Activated naive CD4-positive, alpha-beta T cell treated with anti-CD3 and anti-CD28 coated beads, Interleukin-2, amount 50 U/mL, for 72 hours (primary cell): Measurements from ENCODE around the gene NMNAT2. TPM values are rescaled to one million over a fixed set of nuclear protein-coding genes. Genes with fewer than 3 reads are reported as not detected.
"Not testable (repeated sequence)": the region's sequence is repeated elsewhere in the genome, so short reads cannot be mapped to it uniquely, and the experiment has no call there.

Source experiments
- ATAC-seq, 2 donors: fragments of 150-1000 bp; cut with Tn5 transposase; 2 replicates each; pipeline ENCODE4 v1.10.0; 2021; ENCODE audit warnings: mild to moderate bottlenecking in 2 of 2, moderate library complexity in 2 of 2
- DNase-seq, 2 donors: peaks; one replicate each; pipeline ENCODE4 v3.0.0; 2021 to 2022; ENCODE audit warnings: low spot score in 2 of 2
- H3K27ac Mint-ChIP-seq, 2 donors: one replicate each; pipeline ENCODE4 v1.8.0; 2022; ENCODE audit warnings: mild to moderate bottlenecking in 2 of 2, mixed read lengths in 2 of 2
- H3K36me3 Mint-ChIP-seq, 2 donors: one replicate each; pipeline ENCODE4 v1.8.0; 2022; ENCODE audit warnings: mixed read lengths in 2 of 2
- H3K9me3 Mint-ChIP-seq, 2 donors: one replicate each; pipeline ENCODE4 v1.8.0; 2022; ENCODE audit warnings: mixed read lengths in 2 of 2
- total RNA-seq, 2 donors: library from RNA; stranded (reverse); gene quantifications; one replicate each; pipeline ENCODE4 v1.2.3, GENCODE V29; 2022

NMNAT2 gene
- total RNA-seq, 2 donors from 2014 or later, result not detected

DNA sequence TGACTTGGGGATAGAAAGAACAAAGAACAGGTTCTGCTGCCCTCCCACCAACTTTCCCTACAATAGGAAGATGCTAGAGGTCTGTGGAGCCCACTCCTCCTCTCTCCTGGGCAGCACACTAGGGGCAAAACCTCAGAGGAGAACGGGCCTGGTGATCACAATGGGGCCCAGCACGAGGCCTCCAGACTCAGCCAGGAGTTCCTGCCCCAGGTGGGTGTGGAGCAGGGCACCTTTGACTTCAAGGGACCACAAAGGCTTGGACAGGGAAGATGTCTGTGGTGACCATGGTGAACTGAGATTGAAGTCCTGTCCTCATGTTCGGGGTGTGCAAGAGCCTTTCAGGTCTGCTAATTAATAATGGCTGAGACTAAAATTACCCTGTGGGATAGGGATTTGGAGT lies 143.3 kb downstream of the NMNAT2 start:
- H3K9me3 Mint-ChIP-seq, result no peaks in the 10 kb centered on the region
- DNase-seq (no peak), ATAC-seq (no peak)
- no peaks in the 10 kb centered on the region for H3K36me3 Mint-ChIP-seq
- no peak overlapping the region for H3K27ac Mint-ChIP-seq

DNA sequence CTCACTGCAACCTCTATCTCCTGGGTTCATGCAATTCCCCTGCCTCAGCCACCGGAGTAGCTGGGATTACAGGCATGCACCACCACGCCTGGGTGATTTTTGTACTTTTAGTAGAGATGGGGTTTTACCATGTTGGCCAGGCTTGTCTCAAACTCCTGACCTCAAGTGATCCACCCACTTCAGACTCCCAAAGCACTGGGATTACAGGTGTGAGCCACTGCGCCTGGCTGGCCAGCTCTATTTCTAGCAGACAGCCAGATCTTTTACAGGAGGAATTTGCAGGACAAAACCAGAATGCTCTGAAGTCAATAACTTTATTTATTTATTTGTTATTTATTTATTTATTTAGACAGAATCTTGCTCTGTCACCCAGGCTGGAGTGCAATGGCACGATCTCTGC lies 144.2 kb downstream of the NMNAT2 start:
- DNase-seq, H3K9me3 Mint-ChIP-seq, ATAC-seq, H3K36me3 Mint-ChIP-seq, H3K27ac Mint-ChIP-seq: not testable (repeated sequence)

DNA sequence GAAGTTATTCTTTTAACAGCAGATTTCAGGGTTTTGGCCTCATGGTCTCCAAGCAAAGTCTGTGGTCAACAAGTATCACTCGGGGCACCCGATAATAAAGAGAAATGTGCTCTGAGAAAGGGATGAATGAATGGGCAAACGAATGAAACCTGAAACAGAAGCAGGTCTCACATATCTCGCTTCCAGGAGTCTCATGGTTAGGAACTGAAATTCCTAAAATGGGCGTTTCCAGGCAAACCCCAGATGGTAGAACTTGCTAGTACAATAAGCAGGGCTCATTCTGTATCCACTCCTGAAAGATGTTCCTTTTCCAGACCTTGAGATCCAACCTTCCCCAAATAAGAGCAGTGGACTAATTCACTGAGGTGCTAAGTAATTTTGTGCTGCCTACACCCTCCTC lies 144.9 kb downstream of the NMNAT2 start:
- no peak overlapping the region for H3K27ac Mint-ChIP-seq
- ATAC-seq, result no peak
- no peak for DNase-seq
- no peaks in the 10 kb centered on the region for H3K36me3 Mint-ChIP-seq
- H3K9me3 Mint-ChIP-seq, result no peaks in the 10 kb centered on the region

DNA sequence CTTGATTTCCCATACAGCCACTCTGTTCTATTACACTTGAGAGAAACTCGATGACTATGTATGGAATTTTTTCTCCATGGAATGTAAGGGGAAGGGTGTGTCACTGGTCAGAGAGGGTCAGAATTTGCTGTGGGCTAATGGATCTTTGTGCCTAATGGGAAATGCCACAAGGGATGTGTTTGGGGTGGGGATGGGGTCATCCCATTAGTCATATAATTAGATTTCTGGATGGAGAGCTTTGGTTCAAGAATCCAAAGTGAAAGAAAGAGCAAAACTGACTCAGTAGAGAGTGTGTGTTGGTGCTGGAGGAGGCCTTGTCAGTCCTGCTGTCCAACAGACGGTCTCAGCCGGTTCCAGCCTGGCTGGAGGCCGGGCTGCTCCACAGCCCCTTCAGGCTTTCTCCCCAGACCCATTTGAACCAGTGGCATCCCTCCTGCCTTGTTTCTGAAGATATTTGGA lies 145.8 kb downstream of the NMNAT2 start:
- no peaks in the 10 kb centered on the region for H3K36me3 Mint-ChIP-seq

DNA sequence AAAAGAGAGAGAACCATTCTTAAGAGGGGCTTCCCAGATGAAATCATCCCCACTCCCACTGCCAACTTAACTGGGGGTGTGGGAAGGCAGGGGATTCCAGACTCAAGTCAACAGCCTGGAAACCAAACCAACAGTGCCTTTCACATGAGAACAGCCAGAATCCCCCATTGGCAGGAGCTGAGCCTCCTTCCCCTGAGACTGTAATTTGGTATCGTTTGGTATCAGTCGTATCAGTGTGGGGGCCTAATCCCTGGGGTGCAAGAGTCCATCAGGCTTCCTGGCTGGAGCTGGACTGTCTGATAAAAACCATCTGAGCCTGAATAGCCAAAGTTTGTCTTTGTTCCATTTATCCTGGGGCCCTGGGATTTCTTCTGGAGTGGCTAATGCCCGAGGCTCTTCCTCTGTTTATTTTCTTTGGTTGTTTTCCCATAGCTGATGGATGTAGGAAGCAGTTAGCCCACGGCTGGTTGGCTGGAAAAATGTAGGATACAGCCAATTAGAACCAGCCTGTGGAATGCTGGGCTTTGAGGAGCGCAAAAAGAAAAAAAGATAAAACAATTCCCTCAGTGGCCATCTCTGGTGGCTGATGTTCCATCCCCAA lies 147.5 kb downstream of the NMNAT2 start:
- DNase-seq (no peak), ATAC-seq (no peak)
- H3K36me3 Mint-ChIP-seq, result no peaks in the 10 kb centered on the region
- no peak overlapping the region for H3K27ac Mint-ChIP-seq
- no peaks in the 10 kb centered on the region for H3K9me3 Mint-ChIP-seq

More for the DNA sequence above, 145.8 kb downstream of the NMNAT2 start:
- no peak for ATAC-seq
- DNase-seq, result no peak
- Mint-ChIP-seq H3K27ac (no peak overlapping the region), H3K9me3 (no peaks in the 10 kb centered on the region)

DNA sequence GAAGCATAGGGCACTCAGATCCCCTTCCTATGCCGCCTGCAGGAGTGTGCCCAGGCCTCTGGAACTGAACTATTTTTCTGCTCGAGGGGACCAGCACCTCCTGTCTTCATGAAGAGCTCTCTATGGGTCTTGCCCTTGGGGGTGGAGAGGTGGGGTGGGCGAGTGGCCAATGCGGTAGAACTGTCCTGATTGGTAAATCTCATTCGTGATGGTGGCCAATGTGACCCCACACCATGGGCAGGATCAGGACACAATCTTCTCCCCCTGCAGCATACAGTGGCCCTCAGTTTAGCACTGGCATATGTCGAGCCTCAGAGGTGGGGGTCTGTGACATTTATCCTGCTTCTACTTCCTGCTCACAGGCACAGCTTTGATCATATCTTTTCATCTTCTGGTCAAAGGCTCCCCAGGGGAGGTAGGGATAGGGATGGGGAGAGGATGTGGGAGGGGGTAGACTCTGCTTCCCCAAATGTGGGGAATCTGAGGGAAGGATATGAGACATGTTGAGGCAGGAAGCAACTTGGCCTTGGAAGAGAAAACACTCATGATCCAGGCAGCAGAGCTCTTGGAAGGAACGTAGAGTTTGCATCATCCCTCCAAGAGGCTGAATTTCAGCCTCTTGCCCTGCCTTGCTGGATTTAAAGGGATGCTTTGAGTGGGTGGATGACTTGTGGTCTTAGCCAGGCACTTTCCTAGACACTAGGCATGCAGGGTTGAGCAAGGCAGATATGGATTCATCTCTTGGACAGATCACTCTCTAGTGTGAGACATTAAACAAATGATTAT lies 150.3 kb downstream of the NMNAT2 start:
- Mint-ChIP-seq H3K9me3 (no peaks in the 10 kb centered on the region), H3K36me3 (no peaks in the 10 kb centered on the region), H3K27ac (no peak overlapping the region)
- ATAC-seq, result no peak
- DNase-seq, result no peak

DNA sequence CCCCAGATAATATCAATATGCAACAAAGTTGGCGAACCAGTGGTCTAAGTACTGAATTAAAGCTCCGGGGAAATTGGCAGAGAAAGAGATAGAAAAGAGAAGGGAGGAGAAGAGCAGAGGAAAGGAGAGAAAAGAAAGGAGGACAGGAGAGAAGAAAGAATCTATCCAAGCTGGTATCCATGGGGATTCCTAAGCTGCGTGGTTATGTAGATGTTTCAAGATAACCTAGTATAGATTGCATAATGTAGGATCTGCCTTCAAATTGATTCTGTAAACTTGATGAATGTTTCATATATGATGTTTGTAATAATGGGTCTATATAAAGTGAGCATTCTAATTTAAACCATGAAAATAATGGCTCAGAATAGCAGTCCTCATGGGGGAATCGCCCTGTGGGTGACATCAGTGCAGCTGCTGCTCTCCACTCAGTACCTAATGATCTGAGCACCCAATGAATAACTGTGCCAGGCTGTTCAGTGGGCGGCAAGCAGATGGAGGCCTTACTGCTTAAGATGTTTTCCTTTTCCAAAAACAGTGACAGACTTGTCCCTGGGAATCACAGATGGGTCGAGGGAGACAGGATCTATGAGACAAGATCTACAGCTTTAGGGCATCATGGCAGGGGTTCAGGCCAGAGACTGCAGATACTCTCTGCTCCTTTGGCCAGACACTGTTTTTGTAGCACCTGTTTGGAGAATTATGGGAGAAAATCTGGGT lies 154.1 kb downstream of the NMNAT2 start:
- Mint-ChIP-seq H3K36me3 (no peaks in the 10 kb centered on the region), H3K27ac (no peak overlapping the region), H3K9me3 (no peaks in the 10 kb centered on the region)
- ATAC-seq (no peak), DNase-seq (no peak)

DNA sequence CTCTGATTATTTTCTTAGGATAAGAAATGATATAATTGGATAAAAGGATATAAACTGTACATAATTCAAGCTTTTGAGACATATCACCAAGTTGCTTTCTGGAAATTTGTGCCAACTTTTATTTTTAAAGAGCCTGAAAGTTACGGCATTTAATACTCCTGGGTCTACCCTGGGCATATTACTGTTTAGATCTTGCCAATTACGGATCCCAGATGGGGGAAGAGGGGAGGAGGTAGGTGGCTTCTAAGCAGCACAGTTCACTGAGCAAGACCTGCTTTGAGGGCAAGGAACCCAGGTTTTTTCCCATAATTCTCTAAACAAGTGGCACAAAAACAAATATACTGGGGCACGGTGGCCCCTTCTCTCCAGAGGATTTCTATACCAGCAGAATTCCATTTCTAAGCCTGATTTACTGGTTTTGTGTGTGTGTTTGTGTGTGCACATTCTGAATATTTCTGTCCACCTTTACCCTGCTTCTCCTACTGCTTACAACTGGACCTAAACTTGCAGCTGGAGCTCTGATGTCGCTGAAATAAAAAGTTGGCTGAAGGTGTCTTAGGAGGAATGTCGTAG lies 155.5 kb downstream of the NMNAT2 start:
- no peaks in the 10 kb centered on the region for H3K36me3 Mint-ChIP-seq
- no peak overlapping the region for H3K27ac Mint-ChIP-seq
- H3K9me3 Mint-ChIP-seq, result no peaks in the 10 kb centered on the region

DNA sequence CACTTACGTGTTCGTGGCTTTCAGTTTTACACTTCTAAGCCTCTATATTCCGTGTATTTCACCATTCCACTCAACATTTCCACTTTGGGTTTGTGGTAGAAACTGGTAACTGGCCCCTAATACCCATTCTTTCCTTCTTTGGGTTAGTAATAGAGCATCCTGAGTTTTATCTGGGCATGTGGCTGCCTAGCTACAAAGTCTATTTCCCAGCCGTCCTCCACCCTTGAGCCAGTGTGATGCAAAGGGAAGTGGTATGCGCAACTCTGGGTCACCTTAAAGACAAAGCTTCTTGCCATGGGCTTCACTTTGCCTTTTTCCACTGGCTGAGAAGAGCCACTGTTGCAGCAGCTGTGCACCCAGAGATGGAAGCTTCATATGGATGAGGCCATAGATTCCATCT lies 158.3 kb downstream of the NMNAT2 start:
- DNase-seq (no peak), ATAC-seq (no peak)
- H3K36me3 Mint-ChIP-seq, result no peaks in the 10 kb centered on the region
- no peaks in the 10 kb centered on the region for H3K9me3 Mint-ChIP-seq
- H3K27ac Mint-ChIP-seq, result no peak overlapping the region

More for the DNA sequence above, 155.5 kb downstream of the NMNAT2 start:
- DNase-seq, result no peak
- ATAC-seq, result no peak

DNA sequence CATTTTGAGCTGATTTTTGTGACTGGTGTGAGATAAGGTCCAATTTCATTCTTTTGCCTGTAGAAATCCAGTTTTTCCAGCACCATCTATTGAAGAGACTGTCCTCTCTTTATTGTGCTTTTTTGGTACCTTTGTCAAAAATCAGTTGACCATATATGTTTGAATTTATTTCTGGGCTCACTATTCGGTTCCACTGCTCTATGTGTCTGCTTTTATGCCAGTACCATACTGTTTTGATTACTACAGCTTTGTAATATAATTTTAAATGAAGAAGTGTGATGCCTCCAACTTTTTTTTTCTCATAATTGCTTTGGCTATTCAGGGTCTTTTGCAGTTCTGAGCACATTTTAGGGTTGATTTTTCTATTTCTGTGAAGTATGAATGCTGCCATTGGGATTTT lies 163.1 kb downstream of the NMNAT2 start:
- H3K9me3 Mint-ChIP-seq, result no peaks in the 10 kb centered on the region
- H3K36me3 Mint-ChIP-seq, result no peaks in the 10 kb centered on the region
- ATAC-seq, result no peak
- no peak overlapping the region for H3K27ac Mint-ChIP-seq
- DNase-seq, result no peak

DNA sequence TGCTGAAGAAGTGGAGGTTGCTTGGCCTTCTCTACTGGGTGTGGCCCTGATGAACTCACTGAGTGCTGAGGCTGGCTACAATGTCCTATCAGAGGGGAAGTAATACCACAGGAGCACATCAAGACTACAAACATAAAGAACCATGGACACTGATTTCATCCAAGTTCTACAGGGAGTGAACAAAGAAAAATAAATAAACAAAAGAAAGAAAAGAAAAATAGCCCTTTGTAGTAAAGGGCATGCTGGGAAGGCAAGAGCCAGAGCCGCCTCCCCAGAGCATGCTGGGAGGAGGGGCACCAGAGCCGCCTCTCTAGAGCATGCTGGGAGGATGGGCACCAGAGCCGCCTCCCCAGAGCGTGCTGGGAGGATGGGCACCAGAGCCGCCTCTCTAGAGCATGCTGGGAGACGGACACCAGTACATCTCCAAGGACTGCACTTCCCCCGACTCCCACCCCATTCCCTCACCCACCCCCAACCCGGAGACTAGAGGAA lies 166.2 kb downstream of the NMNAT2 start:
- no peak overlapping the region for H3K27ac Mint-ChIP-seq
- DNase-seq (no peak), ATAC-seq (no peak)
- H3K36me3 Mint-ChIP-seq, result no peaks in the 10 kb centered on the region
- H3K9me3 Mint-ChIP-seq, result no peaks in the 10 kb centered on the region

DNA sequence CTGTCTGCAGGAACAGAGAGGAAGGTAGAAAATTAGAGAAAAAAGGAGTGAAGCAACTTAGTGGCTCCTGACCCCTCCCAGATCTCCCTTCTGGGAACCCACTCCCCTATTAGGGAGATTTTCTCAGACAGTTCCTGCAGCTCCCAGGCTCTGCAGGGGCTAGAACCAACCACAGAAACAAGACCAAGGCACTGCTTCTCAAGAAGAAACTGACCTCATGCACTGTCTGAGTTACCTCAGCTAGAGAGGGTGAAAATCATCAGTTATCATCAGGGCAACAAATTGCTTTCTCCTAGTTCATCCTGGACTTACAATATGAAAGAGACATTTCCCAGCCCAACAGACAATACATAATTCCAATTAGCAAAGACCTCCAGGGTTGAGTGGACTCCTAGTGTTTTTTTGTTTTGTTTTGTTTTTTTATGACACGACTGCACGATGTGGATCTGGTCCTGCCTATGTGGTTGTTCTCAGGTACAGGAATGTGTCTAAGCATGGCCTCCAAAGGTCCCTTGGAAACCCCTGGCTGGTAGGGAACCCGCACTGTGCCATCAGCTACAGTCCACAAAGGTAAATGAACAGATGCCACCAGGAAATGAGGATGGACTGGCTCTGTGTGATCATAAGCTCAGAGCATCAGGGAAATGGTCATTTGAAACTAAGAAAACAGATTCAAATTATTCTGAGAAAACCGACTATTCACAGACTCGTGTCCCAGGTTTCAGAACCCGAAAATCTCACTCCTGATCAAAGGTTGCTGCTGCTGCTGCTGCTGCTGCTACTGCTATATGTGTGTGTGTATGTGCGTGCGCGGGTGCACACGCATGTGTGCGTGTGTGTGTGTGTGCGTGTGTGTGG lies 166.8 kb downstream of the NMNAT2 start:
- Mint-ChIP-seq H3K27ac (no peak overlapping the region), H3K9me3 (no peaks in the 10 kb centered on the region), H3K36me3 (no peaks in the 10 kb centered on the region)
- DNase-seq (no peak), ATAC-seq (no peak)

DNA sequence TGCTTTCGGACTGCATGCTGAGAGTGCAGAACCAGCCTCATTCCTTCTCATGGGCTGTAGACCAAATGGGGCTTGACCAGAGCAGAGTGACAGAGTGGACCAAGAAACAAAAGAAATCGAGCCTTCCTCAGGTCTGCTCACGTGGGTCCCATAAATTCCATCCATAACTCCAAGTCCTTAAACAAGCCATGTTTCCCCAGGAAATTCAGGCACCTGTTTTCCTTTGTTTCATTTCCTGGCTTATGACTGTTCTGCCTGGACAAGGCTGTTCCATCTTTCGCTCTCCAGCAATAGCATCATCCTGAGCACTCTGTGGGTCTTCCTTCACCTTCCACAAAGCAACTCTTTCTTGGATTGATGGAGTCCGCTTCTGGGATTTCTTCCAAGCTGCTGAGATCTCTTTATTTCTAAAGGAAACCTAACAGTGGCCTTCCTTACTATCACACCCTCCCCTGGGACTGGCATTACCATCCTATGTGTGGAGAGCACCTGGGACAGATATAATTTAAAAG lies 168.2 kb downstream of the NMNAT2 start:
- Mint-ChIP-seq H3K36me3 (no peaks in the 10 kb centered on the region), H3K9me3 (no peaks in the 10 kb centered on the region), H3K27ac (no peak overlapping the region)
- no peak for ATAC-seq
- no peak for DNase-seq

DNA sequence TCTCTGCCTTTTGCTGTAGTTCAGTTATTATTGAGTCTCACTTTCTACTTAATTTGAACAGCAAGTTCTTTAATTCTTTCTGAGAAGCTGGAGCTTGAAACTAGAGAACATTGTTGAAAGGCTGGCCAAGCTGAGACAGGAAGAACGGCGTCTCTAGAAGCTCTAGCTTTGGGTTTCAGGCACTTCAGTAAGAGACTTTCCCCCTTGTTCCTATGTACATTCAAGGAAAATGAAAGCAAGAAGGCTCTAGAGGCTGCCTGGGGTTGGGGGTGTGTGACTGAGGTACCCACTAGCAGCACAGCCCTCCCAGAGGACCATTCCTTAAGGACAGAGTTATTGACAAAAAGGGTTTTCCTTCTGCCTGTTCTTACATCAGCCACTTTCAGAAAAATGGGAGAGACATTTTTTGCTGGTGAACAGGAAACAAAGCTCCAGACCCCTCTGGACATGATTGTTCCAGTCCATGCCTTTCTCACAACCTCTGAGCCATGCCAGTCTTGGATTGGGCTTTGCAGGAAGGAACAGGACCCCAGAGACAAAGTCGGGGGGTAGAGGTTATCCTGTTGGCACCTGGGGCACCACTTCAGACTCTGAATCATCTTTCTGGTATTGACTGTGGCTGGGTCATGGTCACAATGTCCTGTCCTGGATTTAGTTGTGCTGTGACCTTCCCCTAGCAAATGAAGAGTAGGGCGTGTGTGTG lies 169.0 kb downstream of the NMNAT2 start:
- ATAC-seq (no peak), DNase-seq (no peak)
- Mint-ChIP-seq H3K27ac (no peak overlapping the region), H3K9me3 (no peaks in the 10 kb centered on the region), H3K36me3 (no peaks in the 10 kb centered on the region)

DNA sequence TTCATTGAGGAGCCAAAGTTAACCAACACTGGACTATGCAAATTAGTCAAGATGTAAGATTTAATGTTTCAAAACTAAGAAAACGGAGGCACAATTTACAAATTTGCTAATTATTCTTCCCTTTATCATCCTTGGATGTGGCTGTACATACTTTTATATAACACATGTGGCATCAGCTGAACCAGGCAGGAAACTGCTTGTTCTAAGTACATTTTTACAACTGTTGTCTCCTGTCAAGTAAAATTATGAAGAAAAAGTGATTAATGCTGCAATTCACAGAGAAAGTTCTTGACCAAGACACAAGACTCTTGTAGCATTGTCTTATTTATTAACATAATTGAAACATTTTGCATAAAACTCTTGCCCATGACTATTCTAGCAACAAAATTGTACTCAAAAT lies 170.2 kb downstream of the NMNAT2 start:
- no peak for DNase-seq
- H3K27ac Mint-ChIP-seq, result no peak overlapping the region
- H3K36me3 Mint-ChIP-seq, result no peaks in the 10 kb centered on the region
- no peaks in the 10 kb centered on the region for H3K9me3 Mint-ChIP-seq
- ATAC-seq, result no peak

DNA sequence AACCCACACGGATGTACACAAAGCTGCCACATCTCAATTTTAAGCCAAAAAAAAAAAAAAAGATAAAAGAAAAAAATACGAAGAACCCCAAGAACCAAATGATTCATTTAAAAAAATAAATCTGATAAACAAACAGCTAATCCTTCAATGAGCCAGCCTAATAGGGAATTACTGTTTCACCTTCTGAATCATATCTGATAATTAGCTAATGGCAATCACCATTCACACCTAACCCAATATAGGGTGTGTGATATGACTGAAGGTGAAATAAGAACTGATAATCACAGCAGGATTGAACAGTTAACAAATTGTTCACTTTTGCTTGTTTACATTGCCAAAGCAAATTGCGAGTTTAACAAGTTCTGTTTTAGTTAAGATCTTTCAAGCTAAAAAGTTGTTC lies 170.7 kb downstream of the NMNAT2 start:
- Mint-ChIP-seq H3K27ac (no peak overlapping the region), H3K9me3 (no peaks in the 10 kb centered on the region), H3K36me3 (no peaks in the 10 kb centered on the region)
- ATAC-seq (no peak), DNase-seq (no peak)
